B cell (primary cell): ENCODE data around the gene SMC4. TPM values are rescaled to one million over a fixed set of nuclear protein-coding genes. Genes with fewer than 3 reads are reported as not detected.

ENCODE experiments used
- ATAC-seq: fragments of 200-7000 bp; cut with Tn5 transposase; one replicate; pipeline ENCODE4 v1.10.0; 2021; ENCODE audit warnings: low read depth, mild to moderate bottlenecking, moderate number of reproducible peaks, moderate library complexity
- CTCF ChIA-PET: fragments of 350-600 bp; sonication (Branson Sonifier 250); formaldehyde crosslinking; loops from one replicate; lab custom pipeline; 2021; ENCODE audit warnings: antibody characterized with exemption, inconsistent platforms; lab: Charles Lee
- POLR2A ChIA-PET: fragments of 350-600 bp; sonication (Branson Sonifier 250); formaldehyde crosslinking; loops from one replicate; lab custom pipeline; 2021; ENCODE audit warnings: antibody characterized with exemption; lab: Charles Lee
- DNase-seq: peaks from one replicate; pipeline ENCODE4 v3.0.0; 2013
- H2AFZ ChIP-seq: 2 replicates; pipeline ENCODE4 v1.6.1; 2012; ENCODE audit warnings: mild to moderate bottlenecking, low read depth, low read length; ENCODE audit not compliant: insufficient read depth, poor library complexity, severe bottlenecking
- H3K27ac ChIP-seq, 2 donors: 1 replicate in 1 of 2; 2 replicates in 1 of 2; pipeline ENCODE4 v1.5.1; 2012 to 2013; ENCODE audit warnings: low read length in 2 of 2, mild to moderate bottlenecking in 2 of 2, moderate library complexity in 1 of 2
- H3K27me3 ChIP-seq, 4 experiments: fragments of 200-600 bp in 1 of 4; sonication (generic) in 1 of 4; replicated peaks in 1 of 4; 1 replicate in 2 of 4; 2 replicates in 2 of 4; pipeline versions ENCODE4 v1.6.1 to v1.7.0; 2013 to 2016; ENCODE audit warnings: low read length in 3 of 4, mild to moderate bottlenecking in 2 of 4, mixed read lengths in 1 of 4, moderate library complexity in 1 of 4; ENCODE audit not compliant: insufficient read depth in 4 of 4, control insufficient read depth in 3 of 4; ENCODE audit errors: control extremely low read depth in 1 of 4
- H3K36me3 ChIP-seq, 2 experiments: replicated peaks in 1 of 2; 1 replicate in 1 of 2; 2 replicates in 1 of 2; pipeline versions ENCODE4 v1.6.1 to v1.7.1; 2013; ENCODE audit warnings: low read length in 1 of 2; ENCODE audit not compliant: insufficient read depth in 2 of 2, control insufficient read depth in 1 of 2; ENCODE audit errors: control extremely low read depth in 1 of 2, extremely low read depth in 1 of 2
- H3K4me1 ChIP-seq, 2 donors: fragments of 200-600 bp in 1 of 2; sonication (generic) in 1 of 2; 1 replicate in 1 of 2; 2 replicates in 1 of 2; pipeline versions ENCODE4 v1.5.1 to v1.6.1; 2013 to 2017; ENCODE audit warnings: low read length in 2 of 2; ENCODE audit not compliant: control insufficient read depth in 2 of 2, insufficient read depth in 2 of 2
- H3K4me2 ChIP-seq: replicated peaks from 2 replicates; pipeline ENCODE3; 2012; ENCODE audit warnings: mild to moderate bottlenecking, low read depth, low read length; ENCODE audit not compliant: poor library complexity, severe bottlenecking
- H3K4me3 ChIP-seq, 5 experiments: fragments of 200-600 bp in 1 of 5; sonication (generic) in 1 of 5; 1 replicate in 3 of 5; 2 replicates in 2 of 5; pipeline versions ENCODE4 v1.5.1 to v1.7.0; 2011 to 2016; ENCODE audit warnings: low read length in 4 of 5, mild to moderate bottlenecking in 4 of 5, low read depth in 2 of 5, control low read depth in 1 of 5, moderate library complexity in 1 of 5; ENCODE audit not compliant: insufficient read depth in 1 of 5; ENCODE audit errors: control extremely low read depth in 1 of 5, extremely low read depth in 1 of 5
- H3K79me2 ChIP-seq: fragments of 200-600 bp; sonication (generic); one replicate; pipeline ENCODE4 v1.6.0; 2016; ENCODE audit warnings: low read length; ENCODE audit not compliant: control insufficient read depth, insufficient read depth
- H3K9ac ChIP-seq: fragments of 200-600 bp; sonication (generic); 2 replicates; pipeline ENCODE4 v1.6.1; 2017; ENCODE audit warnings: mild to moderate bottlenecking, low read length, moderate library complexity
- H3K9me3 ChIP-seq, 3 donors: one replicate each; pipeline versions ENCODE4 v1.6.1 to v1.7.1; 2013; ENCODE audit warnings: low read length in 2 of 3; ENCODE audit not compliant: control insufficient read depth in 2 of 3, insufficient read depth in 1 of 3; ENCODE audit errors: control extremely low read depth in 1 of 3
- H4K20me1 ChIP-seq: 2 replicates; pipeline ENCODE4 v1.6.0; 2012; ENCODE audit warnings: mild to moderate bottlenecking, low read length; ENCODE audit not compliant: insufficient read depth, control insufficient read depth, poor library complexity, severe bottlenecking
- H3K27ac Mint-ChIP-seq: one replicate; pipeline ENCODE4 v1.8.0; 2021; ENCODE audit warnings: mixed read lengths
- H3K27me3 Mint-ChIP-seq: one replicate; pipeline ENCODE4 v1.8.0; 2021; ENCODE audit warnings: mixed read lengths
- H3K4me1 Mint-ChIP-seq: one replicate; pipeline ENCODE4 v1.8.0; 2021; ENCODE audit warnings: mixed read lengths
- H3K4me3 Mint-ChIP-seq: one replicate; pipeline ENCODE4 v1.8.0; 2021; ENCODE audit warnings: mixed read lengths
- H3K9me3 Mint-ChIP-seq: one replicate; pipeline ENCODE4 v1.8.0; 2022; ENCODE audit warnings: mixed read lengths; ENCODE audit not compliant: insufficient read depth
- EZH2 ChIP-seq: IDR thresholded peaks from 2 replicates; pipeline ENCODE4 v1.6.1; 2012; ENCODE audit warnings: borderline replicate concordance, low read depth, mild to moderate bottlenecking, moderate library complexity, low read length; ENCODE audit not compliant: insufficient read depth, poor library complexity, severe bottlenecking
- WGBS: methylation state at CpG from one replicate; pipeline ENCODE4 v1.1.5; 2013; ENCODE audit warnings: missing lambda C conversion rate; ENCODE audit not compliant: insufficient coverage; 5-methylcytosine and 5-hydroxymethylcytosine counted together
- intact Hi-C: fragments of 100-400 bp; cut with micrococcal nuclease; formaldehyde crosslinking; loops from one replicate; pipeline ENCODE4 v1.10.0; 2022
- polyA plus RNA-seq: library from polyadenylated mRNA; depleted of rRNA; stranded (reverse); fragments of >200 nt; gene quantifications from 2 replicates; pipeline ENCODE4 v1.2.3, GENCODE V29; 2012
- total RNA-seq, 2 donors: library from RNA; stranded (reverse); fragments of 120-200 nt in 1 of 2; gene quantifications; 1 replicate in 1 of 2; 2 replicates in 1 of 2; pipeline versions ENCODE4 v1.2.3 to v1.2.4, GENCODE V29; 2013 to 2022
- TF ChIP-seq, protein P1 (sequence below): fragments of 200-600 bp; IDR thresholded peaks from one replicate; pipeline ENCODE4 v1.8.0; 2022; ENCODE audit warnings: antibody characterized with exemption, mild to moderate bottlenecking

Gene SMC4
- total and polyA plus RNA-seq, 2 donors (not counting 1 experiment from before 2014, with no cell fraction given): 12.4 to 55.1 TPM

DNA sequence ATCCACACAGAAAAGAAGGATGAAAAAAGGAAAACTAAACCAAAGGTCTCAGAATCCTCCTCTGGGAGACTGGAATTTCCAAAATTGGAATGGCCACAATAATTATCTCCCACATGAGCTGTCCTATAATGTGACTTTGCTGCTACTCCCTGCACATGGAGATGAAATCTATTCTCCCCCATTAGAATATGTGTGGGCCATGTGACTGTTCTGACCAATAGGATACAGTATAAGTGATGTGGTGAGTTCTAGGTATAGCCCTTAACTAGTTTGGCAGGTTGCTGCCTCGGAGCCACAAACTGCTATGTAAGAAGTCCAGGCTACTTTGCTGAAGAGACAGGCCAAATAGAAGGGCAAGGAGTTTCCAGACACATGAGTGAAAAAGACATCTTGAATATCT, 45.0 kb downstream of the SMC4 start:
- POLR2A ChIA-PET: no interaction called here
- ATAC-seq (no peak), DNase-seq (no peak)
- Histone ChIP-seq H2AFZ (no peak overlapping the region), H3K36me3 (peaks cover 0 to 4% of the 10 kb centered on the region in 2 experiments), H3K9ac (no peak overlapping the region), H3K27ac (no peak overlapping the region), H4K20me1 (no peaks in the 10 kb centered on the region), H3K4me1 (peaks cover 10 to 12% of the 10 kb centered on the region in 2 donors), H3K27me3 (no peaks in the 10 kb centered on the region), H3K79me2 (peaks cover 78% of the 10 kb centered on the region), H3K4me2 (no peak overlapping the region), H3K4me3 (no peak overlapping the region), H3K9me3 (peaks cover 0 to 3% (median 2%) of the 10 kb centered on the region in 3 donors)
- TF ChIP-seq EZH2: no peak
- TF ChIP-seq, protein P1, sequence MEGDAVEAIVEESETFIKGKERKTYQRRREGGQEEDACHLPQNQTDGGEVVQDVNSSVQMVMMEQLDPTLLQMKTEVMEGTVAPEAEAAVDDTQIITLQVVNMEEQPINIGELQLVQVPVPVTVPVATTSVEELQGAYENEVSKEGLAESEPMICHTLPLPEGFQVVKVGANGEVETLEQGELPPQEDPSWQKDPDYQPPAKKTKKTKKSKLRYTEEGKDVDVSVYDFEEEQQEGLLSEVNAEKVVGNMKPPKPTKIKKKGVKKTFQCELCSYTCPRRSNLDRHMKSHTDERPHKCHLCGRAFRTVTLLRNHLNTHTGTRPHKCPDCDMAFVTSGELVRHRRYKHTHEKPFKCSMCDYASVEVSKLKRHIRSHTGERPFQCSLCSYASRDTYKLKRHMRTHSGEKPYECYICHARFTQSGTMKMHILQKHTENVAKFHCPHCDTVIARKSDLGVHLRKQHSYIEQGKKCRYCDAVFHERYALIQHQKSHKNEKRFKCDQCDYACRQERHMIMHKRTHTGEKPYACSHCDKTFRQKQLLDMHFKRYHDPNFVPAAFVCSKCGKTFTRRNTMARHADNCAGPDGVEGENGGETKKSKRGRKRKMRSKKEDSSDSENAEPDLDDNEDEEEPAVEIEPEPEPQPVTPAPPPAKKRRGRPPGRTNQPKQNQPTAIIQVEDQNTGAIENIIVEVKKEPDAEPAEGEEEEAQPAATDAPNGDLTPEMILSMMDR: no peak
- CTCF ChIA-PET: no interaction called here
- intact Hi-C loops: loop anchor here (10.0 kb wide), 1 partner anchor 780 kb away; the partner anchor contains the start of gene NMD3
- Mint-ChIP-seq H3K27ac (no peak overlapping the region), H3K4me3 (no peak overlapping the region), H3K27me3 (no peaks in the 10 kb centered on the region), H3K9me3 (no peaks in the 10 kb centered on the region), H3K4me1 (peaks cover 34% of the 10 kb centered on the region)
- WGBS: 100% methylated on average over 1 of the region's 1 CpG

DNA sequence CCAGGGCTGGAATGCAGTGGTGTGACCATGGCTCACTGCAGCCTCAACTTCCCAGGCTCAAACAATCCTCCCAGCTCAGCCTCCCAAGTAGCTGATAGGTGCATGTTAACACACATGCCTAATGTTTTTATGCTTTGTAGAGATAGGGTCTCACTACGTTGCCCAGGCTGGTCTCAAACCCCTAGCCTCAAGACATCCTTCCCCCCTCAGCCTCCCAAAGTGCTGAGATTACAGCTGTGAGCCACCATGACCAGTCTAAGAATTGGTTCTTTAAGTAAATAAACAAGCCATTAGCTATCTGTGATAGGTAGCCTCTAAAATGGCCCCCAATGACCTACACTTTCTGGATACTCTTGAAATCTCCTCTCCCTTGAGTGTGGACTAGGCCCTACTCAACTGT, 46.4 kb downstream of the SMC4 start:
- no peak overlapping the region for H3K4me3 ChIP-seq
- peaks cover 76% of the 10 kb centered on the region for H3K79me2 ChIP-seq
- H3K27ac Mint-ChIP-seq: no peak overlapping the region
- no peaks in the 10 kb centered on the region for H3K36me3 ChIP-seq
- DNase-seq: no peak
- H3K9me3 Mint-ChIP-seq: no peaks in the 10 kb centered on the region
- no peaks in the 10 kb centered on the region for H4K20me1 ChIP-seq
- no peak overlapping the region for H2AFZ ChIP-seq
- no peak for ATAC-seq
- no peak overlapping the region for H3K9ac ChIP-seq
- H3K4me1 ChIP-seq: peaks cover 16 to 18% of the 10 kb centered on the region in 2 donors
- H3K27me3 ChIP-seq: peaks cover 0 to 3% (median 0%) of the 10 kb centered on the region in 4 experiments
- no peak overlapping the region for H3K4me2 ChIP-seq
- H3K27ac ChIP-seq: no peak overlapping the region
- ChIA-PET CTCF (no interaction called here), POLR2A (no interaction called here)
- H3K4me1 Mint-ChIP-seq: peaks cover 36% of the 10 kb centered on the region
- no peak overlapping the region for H3K4me3 Mint-ChIP-seq
- H3K9me3 ChIP-seq: peaks cover 0 to 10% (median 1%) of the 10 kb centered on the region in 3 donors
- no peaks in the 10 kb centered on the region for H3K27me3 Mint-ChIP-seq
- intact Hi-C loops: loop anchor here (5.0 to 10.0 kb wide), 3 partner anchors 41 to 779 kb away; partner anchors contain the start of genes NMD3 and PPM1L
- no CpG with 5 or more reads among the region's 1 CpG for WGBS
- TF ChIP-seq, protein P1: no peak
- TF ChIP-seq EZH2: no peak
